Tibial nerve (tissue), 4 donors: Measurements from ENCODE around the gene RAB11FIP4. TPM values are rescaled to one million over a fixed set of nuclear protein-coding genes. Genes with fewer than 3 reads are reported as not detected.

Experiments used
- DNase-seq, 2 donors: peaks; one replicate each; pipeline ENCODE4 v3.0.0-alpha.2; 2019; ENCODE audit warnings: low spot score in 2 of 2
- H3K27ac ChIP-seq, 4 donors: fragments of 200-600 bp; sonication (generic) in 3 of 4; one replicate each; pipeline ENCODE4 v1.5.1; 2017 to 2019; ENCODE audit warnings: mild to moderate bottlenecking in 1 of 4
- H3K27me3 ChIP-seq, 2 donors: fragments of 200-600 bp; sonication (generic) in 1 of 2; one replicate each; pipeline versions ENCODE4 v1.5.1 to v1.6.0; 2017 to 2019
- H3K36me3 ChIP-seq, 3 donors: fragments of 200-600 bp; sonication (generic); one replicate each; pipeline ENCODE4 v1.5.1; 2018 to 2019
- H3K4me1 ChIP-seq, 4 donors: fragments of 200-600 bp; sonication (generic) in 3 of 4; one replicate each; pipeline ENCODE4 v1.5.1; 2017 to 2019
- H3K4me3 ChIP-seq, 4 donors: fragments of 200-600 bp; sonication (generic) in 3 of 4; one replicate each; pipeline ENCODE4 v1.5.1; 2017 to 2019; ENCODE audit warnings: mild to moderate bottlenecking in 1 of 4, moderate library complexity in 1 of 4
- H3K9me3 ChIP-seq, 4 donors: fragments of 200-600 bp; sonication (generic) in 3 of 4; one replicate each; pipeline ENCODE4 v1.5.1; 2017 to 2019
- EP300 ChIP-seq, 2 donors: sonication (generic); formaldehyde crosslinking; IDR thresholded peaks; one replicate each; pipeline ENCODE4 v1.6.1; 2017; ENCODE audit warnings: antibody characterized with exemption in 2 of 2, mild to moderate bottlenecking in 1 of 2
- POLR2A ChIP-seq, 2 donors: fragments of 450-650 bp; IDR thresholded peaks; one replicate each; pipeline ENCODE4 v1.6.1; 2017; ENCODE audit warnings: antibody characterized with exemption in 2 of 2, mild to moderate bottlenecking in 2 of 2, moderate library complexity in 2 of 2
- WGBS, 2 donors: methylation state at CpG; one replicate each; pipeline ENCODE4 v1.1.5; 2018; 5-methylcytosine and 5-hydroxymethylcytosine counted together
- total RNA-seq, 4 donors: library from RNA; depleted of rRNA; stranded (reverse); fragments of >200 nt; gene quantifications; one replicate each; pipeline ENCODE4 v1.1.0, GENCODE V29; 2016
- TF ChIP-seq, protein P1 (sequence below), 5 experiments: fragments of 200-600 bp in 3 of 5; fragments of 450-650 bp in 2 of 5; sonication (generic) in 3 of 5; IDR thresholded peaks; one replicate each; pipeline ENCODE4 v1.5.1; 2016 to 2019; ENCODE audit warnings: antibody characterized with exemption in 5 of 5, mild to moderate bottlenecking in 3 of 5, moderate library complexity in 2 of 5

Gene RAB11FIP4
- total RNA-seq, 4 donors from 2014 or later: 2.7 to 6.9 (median 4.1) TPM

DNA sequence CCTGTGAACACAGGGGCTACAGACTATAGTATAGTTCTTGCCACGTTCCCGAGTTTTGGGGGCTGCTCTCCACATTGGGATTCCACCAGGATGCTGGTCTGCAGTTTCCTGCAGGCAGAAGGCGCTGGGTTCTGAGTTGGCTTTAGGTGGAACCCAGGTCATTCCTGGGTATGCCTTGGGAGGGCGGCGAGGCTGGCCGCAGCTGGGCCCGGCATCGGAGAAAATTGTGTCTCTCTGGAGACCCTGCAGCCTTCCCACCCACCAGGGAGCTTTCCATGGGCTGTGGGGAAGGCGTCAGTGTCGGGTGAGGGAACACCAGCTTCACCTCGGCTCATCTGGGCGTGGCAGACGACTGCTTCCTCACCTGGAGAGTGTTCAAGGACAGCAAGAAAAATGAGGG, 183.6 kb downstream of the RAB11FIP4 start:
- 88 to 89% methylated on average over 13 of the region's 13 CpGs for WGBS, 2 donors
- H3K9me3 ChIP-seq: no peaks in the 10 kb centered on the region
- no peaks in the 10 kb centered on the region for H3K27me3 ChIP-seq
- TF ChIP-seq POLR2A (IDR thresholded peaks at IDR 0.05) (no peak), EP300 (IDR thresholded peaks at IDR 0.05) (no peak)
- TF ChIP-seq, protein P1, sequence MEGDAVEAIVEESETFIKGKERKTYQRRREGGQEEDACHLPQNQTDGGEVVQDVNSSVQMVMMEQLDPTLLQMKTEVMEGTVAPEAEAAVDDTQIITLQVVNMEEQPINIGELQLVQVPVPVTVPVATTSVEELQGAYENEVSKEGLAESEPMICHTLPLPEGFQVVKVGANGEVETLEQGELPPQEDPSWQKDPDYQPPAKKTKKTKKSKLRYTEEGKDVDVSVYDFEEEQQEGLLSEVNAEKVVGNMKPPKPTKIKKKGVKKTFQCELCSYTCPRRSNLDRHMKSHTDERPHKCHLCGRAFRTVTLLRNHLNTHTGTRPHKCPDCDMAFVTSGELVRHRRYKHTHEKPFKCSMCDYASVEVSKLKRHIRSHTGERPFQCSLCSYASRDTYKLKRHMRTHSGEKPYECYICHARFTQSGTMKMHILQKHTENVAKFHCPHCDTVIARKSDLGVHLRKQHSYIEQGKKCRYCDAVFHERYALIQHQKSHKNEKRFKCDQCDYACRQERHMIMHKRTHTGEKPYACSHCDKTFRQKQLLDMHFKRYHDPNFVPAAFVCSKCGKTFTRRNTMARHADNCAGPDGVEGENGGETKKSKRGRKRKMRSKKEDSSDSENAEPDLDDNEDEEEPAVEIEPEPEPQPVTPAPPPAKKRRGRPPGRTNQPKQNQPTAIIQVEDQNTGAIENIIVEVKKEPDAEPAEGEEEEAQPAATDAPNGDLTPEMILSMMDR (IDR thresholded peaks at IDR 0.05): no peak
- no peak overlapping the region for H3K4me3 ChIP-seq
- peaks cover 0 to 63% (median 11%) of the 10 kb centered on the region in 4 donors for H3K4me1 ChIP-seq
- no peaks in the 10 kb centered on the region for H3K36me3 ChIP-seq
- no peak overlapping the region for H3K27ac ChIP-seq
- DNase-seq: no peak

GRCh38 chr17:31579265-31579664, 187.8 kb downstream of the RAB11FIP4 start:
- TF ChIP-seq, protein P1 (IDR thresholded peaks at IDR 0.05): no peak
- TF ChIP-seq POLR2A (IDR thresholded peaks at IDR 0.05) (no peak), EP300 (IDR thresholded peaks at IDR 0.05) (no peak)
- Histone ChIP-seq H3K27ac (peak overlapping the region in 1 of 4 donors; percentile 91), H3K27me3 (no peaks in the 10 kb centered on the region), H3K36me3 (no peaks in the 10 kb centered on the region), H3K9me3 (no peaks in the 10 kb centered on the region), H3K4me1 (peaks cover 0 to 52% (median 27%) of the 10 kb centered on the region in 4 donors), H3K4me3 (no peak overlapping the region)
- WGBS, 2 donors: 35 to 45% methylated on average over 4 of the region's 4 CpGs
- DNase-seq: no peak

GRCh38 chr17:31580316-31580705, 188.8 kb downstream of the RAB11FIP4 start:
- DNase-seq: no peak
- H3K27me3 ChIP-seq: no peaks in the 10 kb centered on the region
- peak overlapping the region in 2 of 4 donors; percentile 78 to 91 for H3K27ac ChIP-seq
- no peak overlapping the region for H3K4me3 ChIP-seq
- 70 to 78% methylated on average over 3 of the region's 3 CpGs for WGBS, 2 donors
- no peaks in the 10 kb centered on the region for H3K36me3 ChIP-seq
- H3K4me1 ChIP-seq: peaks cover 0 to 42% (median 27%) of the 10 kb centered on the region in 4 donors
- H3K9me3 ChIP-seq: no peaks in the 10 kb centered on the region
- TF ChIP-seq POLR2A (IDR thresholded peaks at IDR 0.05) (no peak), EP300 (IDR thresholded peaks at IDR 0.05) (no peak)
- TF ChIP-seq, protein P1 (IDR thresholded peaks at IDR 0.05): no peak

- Histone ChIP-seq H3K27ac (peak overlapping the region in 3 of 4 donors; percentile 42 to 91 (median 78)), H3K9me3 (no peaks in the 10 kb centered on the region), H3K27me3 (no peaks in the 10 kb centered on the region), H3K4me3 (peak overlapping the region in 1 of 4 donors; percentile 11), H3K36me3 (no peaks in the 10 kb centered on the region), H3K4me1 (peaks cover 0 to 42% (median 27%) of the 10 kb centered on the region in 4 donors)
- DNase-seq: no peak
- peak in 1 of 2 donors; percentile 3 for TF ChIP-seq EP300 (IDR thresholded peaks at IDR 0.05)
- TF ChIP-seq, protein P1 (IDR thresholded peaks at IDR 0.05): no peak
- WGBS, 2 donors: 26 to 29% methylated on average over 15 to 16 of the region's 16 CpGs
These were observed 189.4 kb downstream of the RAB11FIP4 start for GRCh38 chr17:31580706-31581490.

DNA sequence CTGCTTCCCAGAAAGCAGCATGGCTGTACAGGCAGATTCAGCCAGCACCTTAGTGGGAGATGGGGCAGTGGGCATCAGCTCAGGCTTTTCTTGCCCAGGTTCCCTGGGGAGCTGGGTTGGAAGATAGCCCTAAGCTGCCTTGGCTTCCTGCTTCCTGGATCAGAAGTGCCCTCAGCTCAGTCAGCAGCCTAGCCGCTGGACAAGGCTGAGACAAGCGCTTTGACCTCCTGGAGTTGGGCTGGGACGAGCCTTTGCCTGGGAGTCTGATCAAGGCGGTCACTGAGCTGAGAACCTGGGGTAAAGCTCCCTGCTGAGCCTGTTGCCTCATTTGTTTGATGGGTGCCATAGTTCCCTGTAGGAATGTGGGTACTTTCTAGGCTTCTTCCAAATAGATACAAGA, 190.0 kb downstream of the RAB11FIP4 start:
- no peak for DNase-seq
- H3K4me1 ChIP-seq: peaks cover 0 to 42% (median 27%) of the 10 kb centered on the region in 4 donors
- TF ChIP-seq, protein P1 (IDR thresholded peaks at IDR 0.05): no peak
- TF ChIP-seq EP300 (IDR thresholded peaks at IDR 0.05): no peak
- no peak for TF ChIP-seq POLR2A (IDR thresholded peaks at IDR 0.05)
- no peaks in the 10 kb centered on the region for H3K27me3 ChIP-seq
- H3K4me3 ChIP-seq: peak overlapping the region in 1 of 4 donors; percentile 11
- peak overlapping the region in 3 of 4 donors; percentile 43 to 91 (median 78) for H3K27ac ChIP-seq
- H3K9me3 ChIP-seq: no peaks in the 10 kb centered on the region
- WGBS, 2 donors: 59 to 79% methylated on average over 2 to 4 of the region's 4 CpGs
- H3K36me3 ChIP-seq: no peaks in the 10 kb centered on the region
